Stimulated activated CD8-positive, alpha-beta memory T cell treated with anti-CD3 and anti-CD28 coated beads, Interleukin-4, amount 100 ng/mL, for 4 hours (primary cell): ENCODE data around the gene ERC1.
"Not testable (repeated sequence)": the region's sequence is repeated elsewhere in the genome, so short reads cannot be mapped to it uniquely, and the experiment has no call there.

Source experiments
- DNase-seq, 2 donors: peaks; one replicate each; pipeline ENCODE4 v3.0.0-alpha.2; 2020; ENCODE audit warnings: low read depth in 2 of 2, low spot score in 1 of 2

Gene ERC1

GRCh38 chr12:1217191-1217949 lies 226.3 kb downstream of the ERC1 start:
- DNase-seq: no peak

- DNase-seq: no peak
These were observed 227.3 kb downstream of the ERC1 start for GRCh38 chr12:1218369-1218768.

- no peak for DNase-seq
These were observed 229.4 kb downstream of the ERC1 start for GRCh38 chr12:1220127-1221092.

GRCh38 chr12:1222858-1223639 lies 232.0 kb downstream of the ERC1 start:
- no peak for DNase-seq

- DNase-seq: no peak
These were observed 235.9 kb downstream of the ERC1 start for GRCh38 chr12:1226951-1227350.

GRCh38 chr12:1234073-1234472 lies 243.1 kb downstream of the ERC1 start:
- no peak for DNase-seq

- no peak for DNase-seq
These were observed 255.6 kb downstream of the ERC1 start for GRCh38 chr12:1246637-1247036.

GRCh38 chr12:1250641-1251040 lies 259.6 kb downstream of the ERC1 start:
- DNase-seq: no peak

GRCh38 chr12:1252758-1253157 lies 261.7 kb downstream of the ERC1 start:
- DNase-seq: no peak

GRCh38 chr12:1255125-1255524 lies 264.1 kb downstream of the ERC1 start:
- not testable (repeated sequence) for DNase-seq

GRCh38 chr12:1255854-1256253 lies 264.8 kb downstream of the ERC1 start:
- not testable (repeated sequence) for DNase-seq

GRCh38 chr12:1256285-1256684 lies 265.3 kb downstream of the ERC1 start:
- DNase-seq: no peak

- DNase-seq: no peak
These were observed 266.0 kb downstream of the ERC1 start for GRCh38 chr12:1256991-1257390.

- DNase-seq: no peak
These were observed 271.0 kb downstream of the ERC1 start for GRCh38 chr12:1262011-1262410.

GRCh38 chr12:1267243-1267642 lies 276.2 kb downstream of the ERC1 start:
- DNase-seq: no peak

GRCh38 chr12:1272142-1272541 lies 281.1 kb downstream of the ERC1 start:
- DNase-seq: no peak

- no peak for DNase-seq
These were observed 282.0 kb downstream of the ERC1 start for GRCh38 chr12:1273051-1273450.

- DNase-seq: no peak
These were observed 286.9 kb downstream of the ERC1 start for GRCh38 chr12:1277905-1278304.

GRCh38 chr12:1279050-1279449 lies 288.0 kb downstream of the ERC1 start:
- DNase-seq: no peak

GRCh38 chr12:1280059-1280458 lies 289.0 kb downstream of the ERC1 start:
- DNase-seq: no peak

GRCh38 chr12:1281683-1282366 lies 290.8 kb downstream of the ERC1 start:
- no peak for DNase-seq
